ENCODE data around the gene CC2D1A.
"Not testable (repeated sequence)": the region's sequence is repeated elsewhere in the genome, so short reads cannot be mapped to it uniquely, and the experiment has no call there.

CC2D1A gene

GRCh38 chr19:13965377-13965896 is 59.4 kb downstream of the CC2D1A start:
- DNase-seq, result no peak

DNA sequence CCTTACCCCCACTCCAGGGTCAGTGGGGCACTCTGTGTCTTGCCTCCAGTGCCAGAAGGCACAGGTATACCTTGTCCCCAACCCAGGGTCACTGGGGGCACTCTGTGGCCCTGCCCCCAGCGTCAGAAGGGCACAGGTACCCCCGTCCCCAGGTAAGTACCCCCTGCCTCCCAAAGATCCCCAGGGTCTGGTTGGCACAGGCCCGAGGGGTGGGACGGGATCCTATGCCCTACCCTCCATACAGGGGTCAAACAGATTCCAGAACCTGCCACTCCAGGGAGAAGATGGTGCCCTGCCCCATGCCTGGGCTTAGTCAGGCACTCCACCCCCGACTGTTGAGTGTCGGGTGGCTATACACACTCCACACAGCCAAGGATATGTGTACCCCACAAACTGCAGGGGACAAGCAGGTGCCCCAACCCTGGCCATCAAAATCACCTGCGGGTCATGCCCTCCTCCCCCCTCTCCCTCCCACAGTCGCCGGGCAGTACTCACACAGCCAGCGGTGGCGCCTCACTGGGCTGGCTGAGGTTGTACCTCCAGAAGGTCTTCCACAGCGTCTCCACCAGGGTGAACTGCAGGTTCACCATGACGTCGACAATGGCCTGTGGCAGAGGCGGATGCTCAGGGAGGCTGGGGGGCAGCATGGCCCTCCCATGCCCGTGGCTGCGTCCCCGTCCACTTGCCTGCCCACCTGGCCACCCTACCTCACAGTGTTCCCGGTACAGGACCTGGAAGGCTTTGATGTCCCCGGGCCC is 60.1 kb downstream of the CC2D1A start:
- DNase-seq, result no peak

GRCh38 chr19:13966684-13967128 is 60.7 kb downstream of the CC2D1A start:
- DNase-seq, result no peak

- DNase-seq, result not testable (repeated sequence)
These were observed 61.2 kb downstream of the CC2D1A start for GRCh38 chr19:13967206-13967605.

- DNase-seq, result no peak
These were observed 62.5 kb downstream of the CC2D1A start for GRCh38 chr19:13968383-13968935.

- DNase-seq, result no peak
These were observed 63.0 kb downstream of the CC2D1A start for GRCh38 chr19:13968999-13969398.

- DNase-seq, result no peak
These were observed 63.9 kb downstream of the CC2D1A start for GRCh38 chr19:13969897-13970296.

DNA sequence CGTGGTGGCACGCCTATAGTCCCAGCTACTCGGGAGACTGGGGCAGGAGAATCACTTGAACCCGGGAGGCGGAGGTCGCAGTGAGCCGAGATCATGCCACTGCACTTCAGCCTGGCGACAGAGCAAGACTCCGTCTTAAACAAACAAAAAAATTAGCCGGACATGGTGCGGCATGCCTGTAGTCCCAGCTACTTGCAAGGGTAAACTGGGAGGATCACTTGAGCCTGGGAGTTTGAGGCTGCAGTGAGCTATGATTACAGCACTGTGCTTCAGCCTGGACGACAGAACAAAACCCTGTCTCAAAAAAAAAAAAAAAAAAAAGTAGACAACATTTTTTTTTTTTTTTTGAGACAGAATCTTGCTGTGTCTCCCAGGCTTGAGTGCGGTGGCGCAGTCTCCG is 65.9 kb downstream of the CC2D1A start:
- not testable (repeated sequence) for DNase-seq

DNA sequence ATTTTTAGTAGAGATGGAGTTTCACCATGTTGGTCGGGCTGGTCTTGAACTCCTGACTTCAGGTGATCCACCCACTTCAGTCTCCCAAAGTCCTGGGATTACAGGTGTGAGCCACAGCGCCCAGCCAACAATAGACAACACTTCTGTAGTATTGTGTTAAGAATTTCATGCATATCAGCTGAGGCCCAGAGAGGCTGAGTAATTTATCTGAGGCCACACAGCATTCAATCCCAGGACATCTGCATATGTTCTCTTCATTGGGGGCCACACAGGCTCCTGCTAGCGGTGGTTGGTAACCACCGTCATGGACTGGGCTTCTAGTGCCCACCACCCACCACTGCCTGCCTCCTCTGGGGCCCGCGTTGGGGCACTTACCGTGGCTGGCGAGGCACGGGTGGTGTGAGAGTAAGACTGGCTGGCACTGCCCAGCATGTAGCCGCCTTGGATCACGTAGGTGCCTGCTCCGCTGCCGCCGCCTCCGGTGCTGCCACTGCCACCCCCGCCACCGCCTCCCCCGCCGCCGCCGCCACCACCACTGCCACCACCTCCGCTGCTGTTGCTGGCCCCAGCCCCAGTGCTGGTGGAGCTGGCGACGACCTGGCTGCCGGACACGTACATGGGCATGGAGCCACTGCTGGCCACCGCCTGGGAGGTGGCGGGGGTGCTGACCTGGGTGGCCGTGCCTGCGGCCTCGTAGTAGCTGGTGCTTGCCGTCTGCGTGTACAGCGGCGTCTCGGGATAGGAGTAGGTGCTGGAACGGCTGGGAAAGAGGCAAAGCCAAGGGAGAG is 66.6 kb downstream of the CC2D1A start:
- DNase-seq, result no peak

DNA sequence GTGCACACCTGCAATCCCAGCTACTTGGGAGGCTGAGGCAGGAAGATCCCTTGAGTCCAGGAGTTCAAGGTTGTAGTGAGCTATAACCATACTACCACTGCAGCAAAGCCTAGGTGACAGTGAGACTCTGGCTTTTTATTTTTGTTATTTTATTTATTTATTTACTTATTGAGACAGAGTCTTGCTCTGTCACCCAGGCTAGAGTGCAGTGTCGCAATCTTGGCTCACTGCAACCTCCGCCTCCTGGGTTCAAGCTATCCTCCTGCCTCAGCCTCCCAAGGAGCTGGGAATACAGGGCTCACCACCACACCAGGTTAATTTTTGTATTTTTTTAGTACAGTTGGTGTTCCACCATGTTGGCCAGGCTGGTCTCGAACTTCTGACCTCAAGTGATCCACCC is 67.5 kb downstream of the CC2D1A start:
- DNase-seq, result not testable (repeated sequence)

DNA sequence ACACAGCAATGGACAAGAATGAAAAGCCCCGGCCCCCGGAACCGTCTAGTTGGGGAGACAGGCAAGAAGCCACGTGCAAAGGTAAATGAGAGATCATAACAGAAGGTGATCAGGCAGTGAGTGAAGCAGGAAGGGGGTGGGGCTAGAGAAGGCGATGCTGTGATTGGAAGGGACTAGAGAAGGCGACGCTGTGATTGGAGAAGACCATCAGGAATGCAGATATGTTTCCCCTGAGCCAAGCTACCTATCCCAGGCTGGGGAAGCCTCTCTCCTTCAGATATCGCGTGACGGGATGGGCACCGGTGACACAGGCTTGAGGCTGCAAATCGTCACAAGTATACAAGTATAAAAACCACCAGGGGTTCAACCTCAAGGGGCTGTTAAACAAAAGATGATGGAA is 68.1 kb downstream of the CC2D1A start:
- DNase-seq, result peak; percentile 38

GRCh38 chr19:13975870-13976269 is 69.9 kb downstream of the CC2D1A start:
- DNase-seq, result no peak

DNA sequence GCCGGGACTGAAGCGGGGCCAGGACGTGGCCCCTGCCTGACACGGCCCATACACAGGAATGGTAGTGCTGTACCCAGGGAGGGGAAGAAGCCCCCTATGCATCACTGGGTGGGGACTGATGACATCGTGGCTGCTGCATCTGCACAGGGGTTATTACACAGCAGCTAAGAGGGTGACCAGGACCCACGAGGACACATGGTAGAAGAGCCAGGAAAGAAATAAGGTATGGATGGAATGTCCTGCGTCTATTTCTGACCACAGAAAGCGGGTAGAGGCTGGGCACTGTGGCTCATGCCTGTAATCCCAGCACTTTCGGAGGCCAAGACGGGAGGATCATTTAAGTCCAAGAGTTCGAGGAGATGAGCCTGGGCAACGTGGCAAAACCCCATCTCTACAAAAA is 70.4 kb downstream of the CC2D1A start:
- no peak for DNase-seq

DNA sequence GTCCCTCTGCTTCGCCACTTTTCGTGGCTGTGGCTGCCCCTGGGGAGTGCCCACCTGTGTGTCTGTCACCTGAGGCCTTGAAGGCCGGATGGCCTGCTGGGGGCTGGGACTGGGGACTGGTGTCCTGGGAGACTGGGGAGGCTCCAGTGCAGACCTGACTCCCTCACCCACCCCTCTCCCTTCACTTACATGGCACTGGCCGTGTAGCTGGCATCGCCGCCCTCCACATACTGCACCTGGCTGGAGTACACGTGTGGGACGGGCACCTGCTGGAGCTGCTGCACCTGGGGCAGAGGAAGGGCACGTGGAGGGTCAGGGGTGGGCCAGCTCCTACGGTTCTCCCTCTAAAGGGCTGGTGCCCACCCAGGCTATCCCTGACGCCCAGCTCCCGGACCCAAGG is 71.8 kb downstream of the CC2D1A start:
- no peak for DNase-seq

DNA sequence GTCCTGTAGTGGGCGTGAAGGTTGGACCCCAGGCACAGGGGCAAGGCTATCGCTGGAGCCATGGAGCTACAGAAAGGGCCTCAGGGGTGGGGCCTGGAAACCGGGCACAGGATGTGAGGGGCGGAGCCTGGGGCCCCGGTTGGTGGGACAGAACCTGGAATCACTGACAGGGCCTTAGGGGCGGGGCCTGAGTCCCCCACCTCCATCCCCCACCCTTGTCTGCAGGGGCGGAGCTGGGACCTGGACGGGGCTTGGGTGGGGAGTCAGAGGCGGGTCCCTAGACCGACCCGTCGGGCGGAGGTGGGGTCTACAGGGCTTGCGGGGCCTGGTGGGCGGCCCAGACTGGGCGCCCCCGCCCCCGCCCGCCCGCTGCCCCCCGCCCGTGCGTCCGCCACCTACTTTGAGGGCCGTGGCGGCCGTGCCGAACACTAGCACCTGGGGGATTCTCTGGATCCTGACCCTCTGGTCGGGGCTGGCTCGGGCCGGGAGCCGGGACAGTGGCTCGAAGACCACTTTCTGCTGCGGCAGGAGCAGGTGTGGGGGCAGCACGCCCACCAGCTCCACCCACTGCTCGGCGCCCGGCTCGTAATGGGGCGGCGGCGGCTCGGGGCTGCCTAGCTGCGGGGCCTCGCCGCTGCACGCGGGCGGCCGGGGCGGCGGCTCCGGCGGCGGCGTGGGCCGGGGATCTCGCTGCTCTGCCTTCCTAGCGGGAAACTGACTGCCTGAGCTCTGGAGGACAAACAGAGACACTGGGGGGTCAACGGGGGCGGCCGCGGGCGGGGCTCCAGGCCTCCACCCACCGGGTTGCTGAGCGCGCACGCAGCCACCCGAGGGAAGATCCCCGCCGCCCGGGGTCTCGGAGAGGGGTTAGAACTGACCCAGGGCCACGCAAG is 72.6 kb downstream of the CC2D1A start:
- DNase-seq, result no peak

DNA sequence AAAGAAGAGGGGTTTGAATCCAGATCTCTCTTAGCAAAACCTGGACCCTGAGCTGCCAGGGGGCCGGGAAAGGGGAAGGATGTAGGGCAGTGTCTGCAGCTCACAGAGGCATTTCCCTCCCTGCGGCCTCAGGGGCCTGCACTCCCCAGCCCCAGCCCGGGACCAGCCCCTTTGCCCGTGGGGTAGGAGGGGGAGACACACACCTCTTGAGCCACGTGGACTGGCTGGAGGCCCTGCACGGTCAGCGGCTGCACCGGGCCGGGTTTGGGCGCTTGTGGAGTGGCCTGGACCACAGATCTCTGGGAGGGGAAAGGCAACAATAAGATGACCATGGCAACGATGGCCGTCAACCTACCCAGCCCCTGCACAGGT is 73.2 kb downstream of the CC2D1A start:
- DNase-seq, result no peak

- no peak for DNase-seq
These were observed 73.7 kb downstream of the CC2D1A start for GRCh38 chr19:13979686-13980085.

GRCh38 chr19:13980340-13980739 is 74.3 kb downstream of the CC2D1A start:
- DNase-seq, result no peak
